ENCODE measurements around the gene SBF2.

DNA sequence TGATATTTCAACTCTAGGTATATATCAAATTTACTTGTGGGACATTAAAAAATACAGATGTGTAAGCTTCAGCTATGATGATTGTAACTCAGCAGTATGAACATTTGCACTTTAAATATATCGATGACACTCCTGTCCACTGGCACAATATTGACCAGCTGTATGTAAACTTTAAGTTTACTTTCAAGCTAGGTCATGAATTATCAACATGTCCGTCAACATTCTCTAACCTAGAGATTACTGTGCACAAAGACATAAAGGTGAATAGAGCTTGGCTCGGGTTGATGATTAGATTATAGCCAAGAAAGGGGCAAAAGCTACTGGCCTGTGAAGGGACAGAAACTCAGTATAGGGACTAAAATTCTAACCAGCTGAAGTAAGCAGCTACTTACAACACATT, 343.6 kb downstream of the SBF2 start:
- TF ChIP-seq, protein P1, sequence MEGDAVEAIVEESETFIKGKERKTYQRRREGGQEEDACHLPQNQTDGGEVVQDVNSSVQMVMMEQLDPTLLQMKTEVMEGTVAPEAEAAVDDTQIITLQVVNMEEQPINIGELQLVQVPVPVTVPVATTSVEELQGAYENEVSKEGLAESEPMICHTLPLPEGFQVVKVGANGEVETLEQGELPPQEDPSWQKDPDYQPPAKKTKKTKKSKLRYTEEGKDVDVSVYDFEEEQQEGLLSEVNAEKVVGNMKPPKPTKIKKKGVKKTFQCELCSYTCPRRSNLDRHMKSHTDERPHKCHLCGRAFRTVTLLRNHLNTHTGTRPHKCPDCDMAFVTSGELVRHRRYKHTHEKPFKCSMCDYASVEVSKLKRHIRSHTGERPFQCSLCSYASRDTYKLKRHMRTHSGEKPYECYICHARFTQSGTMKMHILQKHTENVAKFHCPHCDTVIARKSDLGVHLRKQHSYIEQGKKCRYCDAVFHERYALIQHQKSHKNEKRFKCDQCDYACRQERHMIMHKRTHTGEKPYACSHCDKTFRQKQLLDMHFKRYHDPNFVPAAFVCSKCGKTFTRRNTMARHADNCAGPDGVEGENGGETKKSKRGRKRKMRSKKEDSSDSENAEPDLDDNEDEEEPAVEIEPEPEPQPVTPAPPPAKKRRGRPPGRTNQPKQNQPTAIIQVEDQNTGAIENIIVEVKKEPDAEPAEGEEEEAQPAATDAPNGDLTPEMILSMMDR (IDR thresholded peaks at IDR 0.05; ENCODE audit: extremely low read depth in 1 of 2, insufficient read depth in 1 of 2, low read depth in 1 of 2, low read length in 2 of 2): no peak
- TF ChIP-seq POLR2A (IDR thresholded peaks at IDR 0.05; ENCODE audit: low read depth, low read length) (no peak), EZH2 (IDR thresholded peaks at IDR 0.05; ENCODE audit: borderline replicate concordance, low read depth, low read length, severe bottlenecking) (no peak), JUN (IDR thresholded peaks at IDR 0.05; ENCODE audit: borderline replicate concordance, insufficient read depth, insufficient read length, low read depth) (no peak), POLR2AphosphoS5 (IDR thresholded peaks at IDR 0.05; ENCODE audit: insufficient read depth, low read depth, low read length) (no peak), GATA2 (IDR thresholded peaks at IDR 0.05; ENCODE audit: insufficient read depth, insufficient read length, low read depth, low read length) (no peak)
- TF ChIP-seq, protein P2, sequence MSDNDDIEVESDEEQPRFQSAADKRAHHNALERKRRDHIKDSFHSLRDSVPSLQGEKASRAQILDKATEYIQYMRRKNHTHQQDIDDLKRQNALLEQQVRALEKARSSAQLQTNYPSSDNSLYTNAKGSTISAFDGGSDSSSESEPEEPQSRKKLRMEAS (IDR thresholded peaks at IDR 0.05; ENCODE audit: insufficient read depth, insufficient read length): no peak
